ENCODE data around the gene DRGX. TPM values are rescaled to one million over a fixed set of nuclear protein-coding genes. Genes with fewer than 3 reads are reported as not detected.

Gene DRGX
- polyA plus RNA-seq, 1 experiment = not detected

DNA sequence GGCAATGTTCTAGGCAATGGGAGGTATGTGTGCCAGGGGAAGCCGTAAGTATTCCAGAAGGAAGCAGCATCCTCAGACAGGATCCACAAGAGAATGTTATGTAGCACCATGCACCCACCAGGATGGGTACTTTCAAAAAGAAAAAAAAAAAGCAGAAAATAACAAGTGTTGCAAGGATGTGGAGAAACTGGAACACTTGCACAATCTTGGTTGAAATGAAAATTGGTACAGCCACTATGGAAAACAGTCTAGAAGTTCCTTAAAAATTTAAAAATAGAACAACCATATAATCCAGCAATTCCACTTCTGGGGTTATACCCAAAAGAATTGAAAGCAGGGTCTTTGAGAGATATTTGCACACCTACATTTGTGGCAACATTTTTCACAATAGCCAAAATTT, 76.7 kb downstream of the DRGX start:
- ChIA-PET CTCF (no interaction called here), POLR2A (no interaction called here)
- no peaks in the 10 kb centered on the region for H3K27me3 ChIP-seq (ENCODE audit: control insufficient read depth, insufficient read depth, low read length)
- H3K4me3 ChIP-seq (ENCODE audit: low read depth, low read length) = no peak overlapping the region
- no peak overlapping the region for H3K27ac ChIP-seq (ENCODE audit: low read depth, low read length)
- DNase-seq (ENCODE audit: low read depth, low spot score) = no peak
- H3K9me3 ChIP-seq (ENCODE audit: control insufficient read depth, insufficient read depth, low read length) = no peaks in the 10 kb centered on the region
- TF ChIP-seq, protein P1, sequence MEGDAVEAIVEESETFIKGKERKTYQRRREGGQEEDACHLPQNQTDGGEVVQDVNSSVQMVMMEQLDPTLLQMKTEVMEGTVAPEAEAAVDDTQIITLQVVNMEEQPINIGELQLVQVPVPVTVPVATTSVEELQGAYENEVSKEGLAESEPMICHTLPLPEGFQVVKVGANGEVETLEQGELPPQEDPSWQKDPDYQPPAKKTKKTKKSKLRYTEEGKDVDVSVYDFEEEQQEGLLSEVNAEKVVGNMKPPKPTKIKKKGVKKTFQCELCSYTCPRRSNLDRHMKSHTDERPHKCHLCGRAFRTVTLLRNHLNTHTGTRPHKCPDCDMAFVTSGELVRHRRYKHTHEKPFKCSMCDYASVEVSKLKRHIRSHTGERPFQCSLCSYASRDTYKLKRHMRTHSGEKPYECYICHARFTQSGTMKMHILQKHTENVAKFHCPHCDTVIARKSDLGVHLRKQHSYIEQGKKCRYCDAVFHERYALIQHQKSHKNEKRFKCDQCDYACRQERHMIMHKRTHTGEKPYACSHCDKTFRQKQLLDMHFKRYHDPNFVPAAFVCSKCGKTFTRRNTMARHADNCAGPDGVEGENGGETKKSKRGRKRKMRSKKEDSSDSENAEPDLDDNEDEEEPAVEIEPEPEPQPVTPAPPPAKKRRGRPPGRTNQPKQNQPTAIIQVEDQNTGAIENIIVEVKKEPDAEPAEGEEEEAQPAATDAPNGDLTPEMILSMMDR (IDR thresholded peaks at IDR 0.05; ENCODE audit: low read depth, low read length) = no peak

DNA sequence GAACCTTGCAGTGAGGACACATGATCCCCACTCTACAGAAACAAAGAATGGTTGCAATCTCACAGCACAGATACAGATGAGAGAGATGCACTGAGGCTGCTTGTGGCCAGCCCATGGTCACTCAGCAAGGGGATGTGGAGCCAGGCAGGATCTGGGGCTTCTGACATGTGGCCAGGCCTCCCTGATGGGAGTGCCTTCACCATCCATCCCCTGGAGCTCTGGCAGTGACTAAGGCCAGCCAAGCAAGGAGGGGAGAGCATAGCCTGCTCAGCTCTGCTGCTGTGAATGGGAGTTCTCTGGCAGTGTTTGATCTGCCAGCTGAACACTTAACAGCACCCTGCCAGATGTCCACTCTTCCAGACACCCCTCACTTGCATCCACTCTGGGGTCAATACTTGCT, 77.1 kb downstream of the DRGX start:
- Histone ChIP-seq H3K4me3 (ENCODE audit: low read depth, low read length) (no peak overlapping the region), H3K9me3 (ENCODE audit: control insufficient read depth, insufficient read depth, low read length) (no peaks in the 10 kb centered on the region), H3K27ac (ENCODE audit: low read depth, low read length) (no peak overlapping the region), H3K27me3 (ENCODE audit: control insufficient read depth, insufficient read depth, low read length) (no peaks in the 10 kb centered on the region)
- ChIA-PET CTCF (no interaction called here), POLR2A (no interaction called here)
- TF ChIP-seq, protein P1 (IDR thresholded peaks at IDR 0.05; ENCODE audit: low read depth, low read length) = no peak
- no peak for DNase-seq (ENCODE audit: low read depth, low spot score)

GRCh38 chr10:49318028-49318427, 77.9 kb downstream of the DRGX start:
- H3K4me3 ChIP-seq (ENCODE audit: low read depth, low read length) = no peak overlapping the region
- no peak for DNase-seq (ENCODE audit: low read depth, low spot score)
- no peak overlapping the region for H3K27ac ChIP-seq (ENCODE audit: low read depth, low read length)
- no peaks in the 10 kb centered on the region for H3K9me3 ChIP-seq (ENCODE audit: control insufficient read depth, insufficient read depth, low read length)
- H3K27me3 ChIP-seq (ENCODE audit: control insufficient read depth, insufficient read depth, low read length) = no peaks in the 10 kb centered on the region
- TF ChIP-seq, protein P1 (IDR thresholded peaks at IDR 0.05; ENCODE audit: low read depth, low read length) = no peak
- ChIA-PET POLR2A (no interaction called here), CTCF (no interaction called here)

DNA sequence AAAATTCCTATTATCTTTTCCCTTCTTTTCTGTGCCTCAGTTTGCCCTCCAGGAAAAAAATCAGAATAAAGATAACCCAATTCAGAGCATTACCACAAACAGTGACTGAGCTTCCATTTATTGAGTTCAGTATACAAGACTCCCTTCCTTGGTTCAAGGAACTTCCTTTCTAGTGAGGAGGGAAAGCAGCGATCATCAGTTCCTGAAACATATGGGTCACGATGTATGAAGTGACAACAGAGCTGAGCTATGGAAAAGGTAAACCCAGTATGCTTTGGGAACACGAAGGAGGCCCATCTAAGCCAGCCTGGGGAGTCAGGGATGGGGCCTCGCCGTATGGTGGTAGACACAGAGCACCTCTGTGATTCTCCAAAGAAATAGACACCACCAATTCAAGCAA, 81.1 kb downstream of the DRGX start:
- Histone ChIP-seq H3K27me3 (ENCODE audit: control insufficient read depth, insufficient read depth, low read length) (peaks cover 2% of the 10 kb centered on the region), H3K9me3 (ENCODE audit: control insufficient read depth, insufficient read depth, low read length) (no peaks in the 10 kb centered on the region; the same call in 1 of the 2 replicates), H3K4me3 (ENCODE audit: low read depth, low read length) (no peak overlapping the region), H3K27ac (ENCODE audit: low read depth, low read length) (no peak overlapping the region)
- TF ChIP-seq, protein P1 (IDR thresholded peaks at IDR 0.05; ENCODE audit: low read depth, low read length) = no peak
- CTCF ChIA-PET = interaction anchor here (1.2 kb wide), 1 partner anchor 150 kb away, joined by 3 read pairs; no protein-coding TSS in a partner anchor
- POLR2A ChIA-PET = no interaction called here
- DNase-seq (ENCODE audit: low read depth, low spot score) = no peak

Other genes with a start within 250 kb of the DRGX start
- gene TMEM273, start 207.7 kb downstream of the DRGX start, polyA plus RNA-seq (2011; rRNA removed) = not detected in 2 replicates
- gene C10orf71, start 96.9 kb downstream of the DRGX start, polyA plus RNA-seq (2011; rRNA removed) = not detected in 2 replicates
- 9.5 and 9.8 TPM in 2 replicates for gene ERCC6, start 143.0 kb upstream of the DRGX start, polyA plus RNA-seq (2011; rRNA removed)
- not detected in 2 replicates for gene SLC18A3, start 214.2 kb upstream of the DRGX start, polyA plus RNA-seq (2011; rRNA removed)
- not detected in 2 replicates for gene CHAT, start 217.9 kb upstream of the DRGX start, polyA plus RNA-seq (2011; rRNA removed)

Data from AG04450 (cell line).